ENCODE measurements around the gene DUS3L. TPM values are rescaled to one million over a fixed set of nuclear protein-coding genes. Genes with fewer than 3 reads are reported as not detected.

Gene DUS3L
- polyA plus RNA-seq, 1 donor (not counting 4 experiments of a cell fraction or from before 2014, with no cell fraction given), result 12.0 TPM

GRCh38 chr19:5772416-5772815 is 18.5 kb downstream of the DUS3L start:
- Histone ChIP-seq H3K27me3 (ENCODE audit: control insufficient read depth, extremely low read depth, insufficient read depth, low read length) (no peaks in the 10 kb centered on the region), H3K27ac (ENCODE audit: control insufficient read depth, insufficient read depth, low read length) (no peak overlapping the region)

DNA sequence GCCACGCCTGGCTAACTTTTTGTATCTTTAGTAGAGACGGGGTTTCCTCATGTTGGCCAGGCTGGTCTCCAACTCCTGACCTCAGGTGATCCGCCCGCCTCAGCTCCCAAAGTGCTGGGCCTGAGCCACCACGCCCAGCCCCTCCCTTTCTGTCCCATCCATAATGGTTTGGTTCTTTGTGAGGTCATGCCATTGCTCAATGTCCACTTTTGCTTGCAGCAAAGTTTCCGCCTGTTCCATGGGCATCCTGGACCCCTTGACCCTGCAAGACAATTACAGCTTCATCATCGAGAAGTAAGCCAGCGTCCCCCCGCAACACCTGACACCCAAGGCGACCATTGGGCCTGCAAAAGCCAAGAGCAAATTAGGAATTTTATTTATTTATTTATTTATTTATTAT is 23.0 kb downstream of the DUS3L start:
- no peak overlapping the region for H3K27ac ChIP-seq (ENCODE audit: control insufficient read depth, insufficient read depth, low read length)
- no peaks in the 10 kb centered on the region for H4K20me1 ChIP-seq (ENCODE audit: control insufficient read depth, extremely low read depth, insufficient read depth, low read length)
- dilution Hi-C loops (cut with MboI; ENCODE audit: extremely low pct_ligation_motif_present, low sequenced_read_pairs), result no loop called here
- FAIRE-seq (no peak), DNase-seq (ENCODE audit: low read depth, low spot score) (no peak)
- no peaks in the 10 kb centered on the region for H3K9me1 ChIP-seq (ENCODE audit: control insufficient read depth, extremely low read depth, insufficient read depth, low read length)
- H3K9ac ChIP-seq (ENCODE audit: control insufficient read depth, extremely low read depth, insufficient read depth, low read length), result no peak overlapping the region
- H3K36me3 ChIP-seq (ENCODE audit: control insufficient read depth in 2 of 2, extremely low read depth in 1 of 2, insufficient read depth in 2 of 2, low read length in 2 of 2), result no peaks in the 10 kb centered on the region
- no peaks in the 10 kb centered on the region for H3K27me3 ChIP-seq (ENCODE audit: control insufficient read depth, extremely low read depth, insufficient read depth, low read length)
- no peak overlapping the region for H2AFZ ChIP-seq (ENCODE audit: control insufficient read depth, low read length)
- no peaks in the 10 kb centered on the region for H3K4me1 ChIP-seq (ENCODE audit: control insufficient read depth, extremely low read depth, insufficient read depth, low read length)
- no peak overlapping the region for H3K4me2 ChIP-seq (ENCODE audit: control insufficient read depth, extremely low read depth, insufficient read depth, low read depth, low read length)
- no peak overlapping the region for H3K4me3 ChIP-seq (ENCODE audit: control insufficient read depth in 2 of 3, extremely low read depth in 1 of 3, insufficient read depth in 2 of 3, low read depth in 1 of 3, low read length in 3 of 3)
- no peaks in the 10 kb centered on the region for H3K9me3 ChIP-seq (ENCODE audit: control insufficient read depth, low read depth, low read length)
- H3K79me2 ChIP-seq (ENCODE audit: control insufficient read depth, insufficient read depth, low read length), result no peaks in the 10 kb centered on the region
- TF ChIP-seq, protein P1, sequence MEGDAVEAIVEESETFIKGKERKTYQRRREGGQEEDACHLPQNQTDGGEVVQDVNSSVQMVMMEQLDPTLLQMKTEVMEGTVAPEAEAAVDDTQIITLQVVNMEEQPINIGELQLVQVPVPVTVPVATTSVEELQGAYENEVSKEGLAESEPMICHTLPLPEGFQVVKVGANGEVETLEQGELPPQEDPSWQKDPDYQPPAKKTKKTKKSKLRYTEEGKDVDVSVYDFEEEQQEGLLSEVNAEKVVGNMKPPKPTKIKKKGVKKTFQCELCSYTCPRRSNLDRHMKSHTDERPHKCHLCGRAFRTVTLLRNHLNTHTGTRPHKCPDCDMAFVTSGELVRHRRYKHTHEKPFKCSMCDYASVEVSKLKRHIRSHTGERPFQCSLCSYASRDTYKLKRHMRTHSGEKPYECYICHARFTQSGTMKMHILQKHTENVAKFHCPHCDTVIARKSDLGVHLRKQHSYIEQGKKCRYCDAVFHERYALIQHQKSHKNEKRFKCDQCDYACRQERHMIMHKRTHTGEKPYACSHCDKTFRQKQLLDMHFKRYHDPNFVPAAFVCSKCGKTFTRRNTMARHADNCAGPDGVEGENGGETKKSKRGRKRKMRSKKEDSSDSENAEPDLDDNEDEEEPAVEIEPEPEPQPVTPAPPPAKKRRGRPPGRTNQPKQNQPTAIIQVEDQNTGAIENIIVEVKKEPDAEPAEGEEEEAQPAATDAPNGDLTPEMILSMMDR (optimal IDR thresholded peaks at IDR 0.05 in 1 of 3, IDR thresholded peaks at IDR 0.05 in 1 of 3, conservative IDR thresholded peaks at IDR 0.05 in 1 of 3; ENCODE audit: extremely low read depth in 1 of 3, insufficient read depth in 2 of 3, low read length in 3 of 3), result no peak
- TF ChIP-seq EZH2 (IDR thresholded peaks at IDR 0.05; ENCODE audit: low read length), result no peak

More at GRCh38 chr19:5772416-5772815, 18.5 kb downstream of the DUS3L start:
- no peak overlapping the region for H3K4me3 ChIP-seq (ENCODE audit: control insufficient read depth in 2 of 3, extremely low read depth in 1 of 3, insufficient read depth in 2 of 3, low read depth in 1 of 3, low read length in 3 of 3)
- H3K36me3 ChIP-seq (ENCODE audit: control insufficient read depth in 2 of 2, extremely low read depth in 1 of 2, insufficient read depth in 2 of 2, low read length in 2 of 2), result no peaks in the 10 kb centered on the region
- no peaks in the 10 kb centered on the region for H3K79me2 ChIP-seq (ENCODE audit: control insufficient read depth, insufficient read depth, low read length)
- H3K9me1 ChIP-seq (ENCODE audit: control insufficient read depth, extremely low read depth, insufficient read depth, low read length), result no peaks in the 10 kb centered on the region
- no peak overlapping the region for H2AFZ ChIP-seq (ENCODE audit: control insufficient read depth, low read length)
- TF ChIP-seq, protein P1 (optimal IDR thresholded peaks at IDR 0.05 in 1 of 3, IDR thresholded peaks at IDR 0.05 in 1 of 3, conservative IDR thresholded peaks at IDR 0.05 in 1 of 3; ENCODE audit: extremely low read depth in 1 of 3, insufficient read depth in 2 of 3, low read length in 3 of 3), result no peak
- no peak for TF ChIP-seq EZH2 (IDR thresholded peaks at IDR 0.05; ENCODE audit: low read length)
- no peak overlapping the region for H3K4me2 ChIP-seq (ENCODE audit: control insufficient read depth, extremely low read depth, insufficient read depth, low read depth, low read length)
- no peak overlapping the region for H3K9ac ChIP-seq (ENCODE audit: control insufficient read depth, extremely low read depth, insufficient read depth, low read length)
- DNase-seq (ENCODE audit: low read depth, low spot score) (no peak), FAIRE-seq (no peak)
- no peaks in the 10 kb centered on the region for H4K20me1 ChIP-seq (ENCODE audit: control insufficient read depth, extremely low read depth, insufficient read depth, low read length)
- dilution Hi-C loops (cut with MboI; ENCODE audit: extremely low pct_ligation_motif_present, low sequenced_read_pairs), result no loop called here
- H3K9me3 ChIP-seq (ENCODE audit: control insufficient read depth, low read depth, low read length), result no peaks in the 10 kb centered on the region
- H3K4me1 ChIP-seq (ENCODE audit: control insufficient read depth, extremely low read depth, insufficient read depth, low read length), result no peaks in the 10 kb centered on the region
